Progenitor cell of endocrine pancreas (in vitro differentiated cells): ENCODE results near the gene PPL. TPM values are rescaled to one million over a fixed set of nuclear protein-coding genes. Genes with fewer than 3 reads are reported as not detected.

Experiments used
- DNase-seq: peaks from one replicate; pipeline ENCODE4 v3.0.0; 2021; ENCODE audit warnings: low spot score; ENCODE audit not compliant: unreplicated experiment
- H3K27ac Mint-ChIP-seq: 2 replicates; pipeline ENCODE4 v1.8.0; 2021; ENCODE audit warnings: mild to moderate bottlenecking, moderate library complexity, mixed read lengths
- H3K27me3 Mint-ChIP-seq: 2 replicates; pipeline ENCODE4 v1.8.0; 2021; ENCODE audit warnings: mixed read lengths
- H3K36me3 Mint-ChIP-seq: 2 replicates; pipeline ENCODE4 v1.8.0; 2022; ENCODE audit warnings: mixed read lengths; ENCODE audit not compliant: insufficient read depth
- H3K4me1 Mint-ChIP-seq: 2 replicates; pipeline ENCODE4 v1.8.0; 2021; ENCODE audit warnings: low read depth, mixed read lengths
- H3K4me3 Mint-ChIP-seq: 2 replicates; pipeline ENCODE4 v1.8.0; 2021; ENCODE audit warnings: low read depth, mild to moderate bottlenecking, moderate library complexity, mixed read lengths
- H3K9me3 Mint-ChIP-seq: 2 replicates; pipeline ENCODE4 v1.8.0; 2021; ENCODE audit warnings: low read depth, mixed read lengths
- CTCF ChIP-seq: fragments of 200-600 bp; sonication (generic); IDR thresholded peaks from one replicate; pipeline ENCODE4 v1.5.0; 2021; ENCODE audit warnings: antibody characterized with exemption, mild to moderate bottlenecking; ENCODE audit not compliant: unreplicated experiment
- total RNA-seq: library from RNA; stranded (reverse); gene quantifications from 2 replicates; pipeline ENCODE4 v1.2.1, GENCODE V29; 2021

The PPL gene
- total RNA-seq, 1 donor from 2014 or later, result 64.1 TPM

GRCh38 chr16:4962716-4963115 is 25.8 kb upstream of the PPL start:
- H3K27me3 Mint-ChIP-seq, result peaks cover 18% of the 10 kb centered on the region
- peaks cover 6% of the 10 kb centered on the region for H3K4me1 Mint-ChIP-seq
- no peak overlapping the region for H3K4me3 Mint-ChIP-seq
- no peak overlapping the region for H3K27ac Mint-ChIP-seq
- no peaks in the 10 kb centered on the region for H3K36me3 Mint-ChIP-seq
- H3K9me3 Mint-ChIP-seq, result no peaks in the 10 kb centered on the region
- DNase-seq, result no peak
- TF ChIP-seq CTCF, result no peak

- Mint-ChIP-seq H3K36me3 (no peaks in the 10 kb centered on the region), H3K9me3 (no peaks in the 10 kb centered on the region), H3K27ac (no peak overlapping the region), H3K27me3 (peaks cover 18% of the 10 kb centered on the region), H3K4me1 (peaks cover 14% of the 10 kb centered on the region), H3K4me3 (no peak overlapping the region)
- no peak for TF ChIP-seq CTCF
- no peak for DNase-seq
Observed at GRCh38 chr16:4960579-4960978, 23.6 kb upstream of the PPL start.

GRCh38 chr16:4958510-4959438 is 21.8 kb upstream of the PPL start:
- TF ChIP-seq CTCF, result no peak
- peaks cover 14% of the 10 kb centered on the region for H3K4me1 Mint-ChIP-seq
- peaks cover 18% of the 10 kb centered on the region for H3K27me3 Mint-ChIP-seq
- no peaks in the 10 kb centered on the region for H3K36me3 Mint-ChIP-seq
- H3K27ac Mint-ChIP-seq, result peak overlapping the region; percentile 82
- peak overlapping the region; percentile 63 for H3K4me3 Mint-ChIP-seq
- H3K9me3 Mint-ChIP-seq, result no peaks in the 10 kb centered on the region
- no peak for DNase-seq

GRCh38 chr16:4957720-4958509 is 21.0 kb upstream of the PPL start, which contains the start of gene SEC14L5:
Gene SEC14L5 (plus strand): TSS chr16:4958330. CDS start chr16:4959324, 994 bp downstream.
- DNase-seq, result peak; percentile 99
- peaks cover 14% of the 10 kb centered on the region for H3K4me1 Mint-ChIP-seq
- TF ChIP-seq CTCF, result no peak
- H3K27ac Mint-ChIP-seq, result peak within 1 kb of the TSS; percentile 87
- peak within 1 kb of the TSS; percentile 74 for H3K4me3 Mint-ChIP-seq
- H3K9me3 Mint-ChIP-seq, result no peaks in the 10 kb centered on the region
- H3K36me3 Mint-ChIP-seq, result no peaks in the 10 kb centered on the region
- H3K27me3 Mint-ChIP-seq, result peaks cover 18% of the 10 kb centered on the region

- H3K36me3 Mint-ChIP-seq, result no peaks in the 10 kb centered on the region
- H3K4me3 Mint-ChIP-seq, result peak overlapping the region; percentile 74
- peak overlapping the region; percentile 87 for H3K27ac Mint-ChIP-seq
- H3K9me3 Mint-ChIP-seq, result no peaks in the 10 kb centered on the region
- peaks cover 14% of the 10 kb centered on the region for H3K4me1 Mint-ChIP-seq
- no peak for DNase-seq
- TF ChIP-seq CTCF, result no peak
- H3K27me3 Mint-ChIP-seq, result peaks cover 18% of the 10 kb centered on the region
Observed at GRCh38 chr16:4957420-4957719, 20.4 kb upstream of the PPL start.
